ENCODE results near the gene CAPN13. TPM values are rescaled to one million over a fixed set of nuclear protein-coding genes. Genes with fewer than 3 reads are reported as not detected.

CAPN13 gene
- total and polyA plus RNA-seq, 2 donors (not counting 3 experiments of a cell fraction or from before 2014, with no cell fraction given), result not detected

DNA sequence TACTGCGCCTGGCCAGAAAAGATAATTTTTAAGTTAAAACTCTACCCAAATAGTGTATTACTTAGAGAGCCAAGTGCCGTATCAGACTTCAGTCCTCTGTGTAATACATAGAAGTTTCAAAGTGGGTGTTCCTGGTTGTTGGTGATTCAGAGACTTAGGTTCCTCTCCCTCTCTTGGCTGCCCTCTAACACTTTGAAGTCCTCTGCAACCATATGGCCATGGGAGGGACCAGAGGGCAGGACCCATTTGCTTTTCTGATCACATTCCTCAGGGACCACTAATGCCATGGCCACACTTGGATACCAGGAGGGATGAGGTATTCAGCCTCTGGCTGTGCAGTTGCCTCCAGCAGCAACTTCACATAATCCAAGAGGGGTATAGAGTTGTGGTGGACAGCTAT, 131.5 kb downstream of the CAPN13 start:
- Histone ChIP-seq H3K9me1 (replicated peaks; ENCODE audit: control insufficient read depth, extremely low read depth, insufficient read depth, low read length) (no peaks in the 10 kb centered on the region), H4K20me1 (replicated peaks; ENCODE audit: control insufficient read depth, extremely low read depth, insufficient read depth, low read length) (no peaks in the 10 kb centered on the region), H3K27ac (ENCODE audit: insufficient read depth, low read depth, low read length) (no peak overlapping the region), H3K4me3 (replicated peaks in 1 of 3; ENCODE audit: insufficient read depth in 1 of 3, low read depth in 1 of 3, low read length in 3 of 3) (no peak overlapping the region), H3K36me3 (ENCODE audit: control insufficient read depth in 2 of 2, extremely low read depth in 1 of 2, insufficient read depth in 2 of 2, low read length in 2 of 2) (no peaks in the 10 kb centered on the region), H3K4me2 (ENCODE audit: insufficient read depth, low read length) (no peak overlapping the region), H3K27me3 (ENCODE audit: control insufficient read depth in 2 of 2, insufficient read depth in 2 of 2, low read length in 2 of 2) (peaks cover 0 to 6% of the 10 kb centered on the region in 2 experiments), H3K4me1 (ENCODE audit: control insufficient read depth, extremely low read depth, insufficient read depth, low read length) (no peaks in the 10 kb centered on the region), H3K9ac (replicated peaks; ENCODE audit: extremely low read depth, insufficient read depth, low read length) (no peak overlapping the region), H2AFZ (ENCODE audit: low read depth, low read length) (no peak overlapping the region), H3K79me2 (ENCODE audit: control insufficient read depth, insufficient read depth, low read length) (no peaks in the 10 kb centered on the region), H3K9me3 (replicated peaks; ENCODE audit: control insufficient read depth, insufficient read depth, low read length) (no peaks in the 10 kb centered on the region)
- no peak for FAIRE-seq
- TF ChIP-seq POLR2A (IDR thresholded peaks at IDR 0.05; ENCODE audit: low read depth, low read length), result no peak
- no peak for TF ChIP-seq FOS (IDR thresholded peaks at IDR 0.05; ENCODE audit: borderline replicate concordance, insufficient read depth, low read length)
- TF ChIP-seq EZH2 (IDR thresholded peaks at IDR 0.05; ENCODE audit: borderline replicate concordance, low read depth, low read length, severe bottlenecking), result no peak
- TF ChIP-seq POLR2AphosphoS5 (IDR thresholded peaks at IDR 0.05; ENCODE audit: insufficient read depth, low read depth, low read length), result no peak
- no peak for TF ChIP-seq GATA2 (IDR thresholded peaks at IDR 0.05; ENCODE audit: insufficient read depth, insufficient read length, low read depth, low read length)
- no peak for TF ChIP-seq MYC (IDR thresholded peaks at IDR 0.05; ENCODE audit: low read depth, low read length)
- no peak for TF ChIP-seq JUN (IDR thresholded peaks at IDR 0.05; ENCODE audit: borderline replicate concordance, insufficient read depth, insufficient read length, low read depth)
- TF ChIP-seq, protein P1, sequence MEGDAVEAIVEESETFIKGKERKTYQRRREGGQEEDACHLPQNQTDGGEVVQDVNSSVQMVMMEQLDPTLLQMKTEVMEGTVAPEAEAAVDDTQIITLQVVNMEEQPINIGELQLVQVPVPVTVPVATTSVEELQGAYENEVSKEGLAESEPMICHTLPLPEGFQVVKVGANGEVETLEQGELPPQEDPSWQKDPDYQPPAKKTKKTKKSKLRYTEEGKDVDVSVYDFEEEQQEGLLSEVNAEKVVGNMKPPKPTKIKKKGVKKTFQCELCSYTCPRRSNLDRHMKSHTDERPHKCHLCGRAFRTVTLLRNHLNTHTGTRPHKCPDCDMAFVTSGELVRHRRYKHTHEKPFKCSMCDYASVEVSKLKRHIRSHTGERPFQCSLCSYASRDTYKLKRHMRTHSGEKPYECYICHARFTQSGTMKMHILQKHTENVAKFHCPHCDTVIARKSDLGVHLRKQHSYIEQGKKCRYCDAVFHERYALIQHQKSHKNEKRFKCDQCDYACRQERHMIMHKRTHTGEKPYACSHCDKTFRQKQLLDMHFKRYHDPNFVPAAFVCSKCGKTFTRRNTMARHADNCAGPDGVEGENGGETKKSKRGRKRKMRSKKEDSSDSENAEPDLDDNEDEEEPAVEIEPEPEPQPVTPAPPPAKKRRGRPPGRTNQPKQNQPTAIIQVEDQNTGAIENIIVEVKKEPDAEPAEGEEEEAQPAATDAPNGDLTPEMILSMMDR (IDR thresholded peaks at IDR 0.05; ENCODE audit: extremely low read depth in 1 of 2, insufficient read depth in 1 of 2, low read depth in 1 of 2, low read length in 2 of 2), result no peak
- TF ChIP-seq, protein P2, sequence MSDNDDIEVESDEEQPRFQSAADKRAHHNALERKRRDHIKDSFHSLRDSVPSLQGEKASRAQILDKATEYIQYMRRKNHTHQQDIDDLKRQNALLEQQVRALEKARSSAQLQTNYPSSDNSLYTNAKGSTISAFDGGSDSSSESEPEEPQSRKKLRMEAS (IDR thresholded peaks at IDR 0.05; ENCODE audit: insufficient read depth, insufficient read length), result no peak
- no peak for DNase-seq (ENCODE audit: low read depth, low spot score)
- ChIA-PET POLR2A (no interaction called here), CTCF (no interaction called here)
- no TSS peak for BruUV-seq (replicated peaks)
- intact Hi-C loops (cut with micrococcal nuclease), result no loop called here
- dilution Hi-C loops (cut with MboI; ENCODE audit: extremely low pct_ligation_motif_present, low sequenced_read_pairs), result no loop called here

All from endothelial cell of umbilical vein (primary cell).